Right lobe of liver (tissue), 6 donors: ENCODE data around the gene PTPA. TPM values are rescaled to one million over a fixed set of nuclear protein-coding genes. Genes with fewer than 3 reads are reported as not detected.

Experiments used
- ATAC-seq, 4 donors: fragments of 200-7000 bp; cut with Tn5 transposase; one replicate each; pipeline ENCODE4 v1.9.1; 2020; ENCODE audit warnings: mild to moderate bottlenecking in 4 of 4, moderate library complexity in 4 of 4
- DNase-seq, 3 donors: peaks; one replicate each; pipeline ENCODE4 v3.0.0-alpha.2; 2020
- H3K27ac ChIP-seq, 3 donors: fragments of 200-600 bp; one replicate each; pipeline ENCODE4 v1.8.0; 2022
- H3K27me3 ChIP-seq, 2 donors: fragments of 200-600 bp; one replicate each; pipeline ENCODE4 v1.8.0; 2022
- H3K36me3 ChIP-seq, 4 donors: fragments of 200-600 bp; sonication (generic) in 1 of 4; one replicate each; pipeline versions ENCODE4 v1.5.1 to v1.8.0; 2017 to 2022; ENCODE audit warnings: control low read depth in 1 of 4
- H3K4me1 ChIP-seq, 4 donors: fragments of 200-600 bp; sonication (generic) in 1 of 4; one replicate each; pipeline versions ENCODE4 v1.5.1 to v1.8.0; 2017 to 2022; ENCODE audit warnings: control low read depth in 1 of 4
- H3K4me3 ChIP-seq, 3 donors: fragments of 200-600 bp; one replicate each; pipeline ENCODE4 v1.8.0; 2022
- H3K9me3 ChIP-seq, 4 donors: fragments of 200-600 bp; sonication (generic) in 1 of 4; one replicate each; pipeline versions ENCODE4 v1.5.1 to v1.8.0; 2017 to 2022; ENCODE audit warnings: control low read depth in 1 of 4
- POLR2A ChIP-seq: fragments of 450-650 bp; IDR thresholded peaks from one replicate; pipeline ENCODE4 v1.6.1; 2017; ENCODE audit warnings: antibody characterized with exemption, mild to moderate bottlenecking
- WGBS: methylation state at CpG from one replicate; pipeline ENCODE4 v1.1.6; 2018; ENCODE audit warnings: low coverage, low lambda C conversion rate; ENCODE audit not compliant: insufficient coverage; ENCODE audit errors: missing lambda C conversion rate; 5-methylcytosine and 5-hydroxymethylcytosine counted together
- intact Hi-C, 2 donors: fragments of 100-400 bp; cut with DNase I; formaldehyde crosslinking; loops; one replicate each; pipeline versions ENCODE4 v1.11.2 to v1.14.1; 2022
- total RNA-seq, 6 experiments: library from RNA; depleted of rRNA in 2 of 6; stranded (reverse); fragments of >200 nt in 2 of 6; fragmentation: NEBNext Ultra II Directional in 3 of 6; extraction: Animal tissue kit (Norgen Biotek cat#: 25700) in 3 of 6; gene quantifications; one replicate each; pipeline versions ENCODE4 v1.1.0 to v1.2.4, GENCODE V29; 2016 to 2023
- TF ChIP-seq, protein P1 (sequence below), 4 donors: fragments of 200-600 bp in 3 of 4; fragments of 450-650 bp in 1 of 4; IDR thresholded peaks; one replicate each; pipeline versions ENCODE4 v1.5.1 to v1.8.0; 2016 to 2022; ENCODE audit warnings: antibody characterized with exemption in 4 of 4, mild to moderate bottlenecking in 2 of 4
- donor health status: DM: no; HTN: yes; CAD: no.
- donor health status: DM: no; HTN: no; CAD: no.
- donor health status: DM: no; HTN: no; CAD: no.
- donor health status: DM: no; HTN: yes; CAD: no.
- donor health status: DM: no; HTN: yes; CAD: no.

PTPA gene
- total RNA-seq, 6 experiments from 2014 or later, result 55.4 to 123 (median 62.0) TPM

DNA sequence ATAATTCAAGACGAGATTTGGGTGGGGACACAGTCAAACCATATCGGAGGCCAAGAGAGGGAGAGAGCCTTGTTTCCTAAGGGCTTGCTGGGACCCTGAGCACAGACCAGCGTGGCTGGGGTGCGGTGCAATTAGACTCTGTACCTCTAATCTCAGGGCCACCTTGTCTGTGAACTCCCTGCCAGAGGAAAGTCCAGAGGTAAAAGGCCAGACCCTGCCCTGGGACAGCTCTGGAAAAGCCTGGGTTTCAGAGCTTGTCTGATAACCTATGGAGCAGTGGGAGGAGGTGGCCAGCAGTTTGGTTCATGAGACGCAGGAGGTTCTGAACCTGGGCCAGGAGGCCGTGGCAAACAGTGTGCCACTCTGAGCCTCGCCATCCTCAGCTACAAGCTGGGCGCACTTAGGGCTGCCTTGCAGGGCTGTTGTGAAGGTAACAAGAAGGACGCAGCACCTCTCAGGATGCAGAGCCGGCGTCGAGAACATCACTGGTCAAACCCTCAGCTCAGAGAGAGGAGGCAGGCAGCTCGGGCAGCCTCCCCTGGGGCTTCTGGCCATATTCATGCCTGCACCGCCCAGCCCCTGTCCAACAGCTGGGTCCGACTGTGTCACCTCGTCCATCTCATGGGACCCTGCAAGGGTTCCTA, 35.1 kb upstream of the PTPA start:
- DNase-seq (peak; percentile 55 to 89 (median 87)), ATAC-seq (peak; percentile 37 to 64 (median 60))
- TF ChIP-seq POLR2A, result no peak
- TF ChIP-seq, protein P1, sequence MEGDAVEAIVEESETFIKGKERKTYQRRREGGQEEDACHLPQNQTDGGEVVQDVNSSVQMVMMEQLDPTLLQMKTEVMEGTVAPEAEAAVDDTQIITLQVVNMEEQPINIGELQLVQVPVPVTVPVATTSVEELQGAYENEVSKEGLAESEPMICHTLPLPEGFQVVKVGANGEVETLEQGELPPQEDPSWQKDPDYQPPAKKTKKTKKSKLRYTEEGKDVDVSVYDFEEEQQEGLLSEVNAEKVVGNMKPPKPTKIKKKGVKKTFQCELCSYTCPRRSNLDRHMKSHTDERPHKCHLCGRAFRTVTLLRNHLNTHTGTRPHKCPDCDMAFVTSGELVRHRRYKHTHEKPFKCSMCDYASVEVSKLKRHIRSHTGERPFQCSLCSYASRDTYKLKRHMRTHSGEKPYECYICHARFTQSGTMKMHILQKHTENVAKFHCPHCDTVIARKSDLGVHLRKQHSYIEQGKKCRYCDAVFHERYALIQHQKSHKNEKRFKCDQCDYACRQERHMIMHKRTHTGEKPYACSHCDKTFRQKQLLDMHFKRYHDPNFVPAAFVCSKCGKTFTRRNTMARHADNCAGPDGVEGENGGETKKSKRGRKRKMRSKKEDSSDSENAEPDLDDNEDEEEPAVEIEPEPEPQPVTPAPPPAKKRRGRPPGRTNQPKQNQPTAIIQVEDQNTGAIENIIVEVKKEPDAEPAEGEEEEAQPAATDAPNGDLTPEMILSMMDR (IDR thresholded peaks at IDR 0.05), result no peak
- WGBS, result 31% methylated on average over 2 of the region's 16 CpGs
- Histone ChIP-seq H3K27ac (peak overlapping the region in 2 of 3 donors; percentile 66 to 88), H3K36me3 (no peaks in the 10 kb centered on the region), H3K27me3 (no peaks in the 10 kb centered on the region), H3K4me1 (peaks cover 0 to 60% (median 15%) of the 10 kb centered on the region in 4 donors), H3K9me3 (no peaks in the 10 kb centered on the region), H3K4me3 (no peak overlapping the region)
- intact Hi-C loops, result no loop called here

- TF ChIP-seq, protein P1 (IDR thresholded peaks at IDR 0.05), result no peak
- TF ChIP-seq POLR2A, result no peak
- peak overlapping the region in 2 of 3 donors; percentile 66 to 88 for H3K27ac ChIP-seq
- whole genome bisulfite sequencing, result 90% methylated on average over 10 of the region's 11 CpGs
Observed at GRCh38 chr9:129076640-129077037, 34.6 kb upstream of the PTPA start.

DNA sequence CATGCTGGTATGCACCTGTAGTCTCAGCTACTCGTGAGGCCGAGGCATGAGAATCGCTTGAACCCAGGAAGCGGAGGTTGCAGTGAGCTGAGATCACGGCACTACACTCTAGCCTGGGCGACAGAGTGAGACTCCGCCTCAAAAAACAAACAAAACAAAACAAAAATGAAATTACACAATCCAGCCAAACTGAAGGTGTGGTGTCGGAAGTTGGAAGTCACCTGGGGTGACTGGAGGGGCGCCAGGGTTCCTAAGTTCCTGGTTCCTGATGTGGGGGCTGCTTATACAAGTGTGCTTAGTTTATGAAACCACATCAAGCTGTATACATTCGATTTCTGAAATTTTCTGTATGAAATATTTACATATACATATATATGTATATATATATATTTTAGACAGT, 34.0 kb upstream of the PTPA start:
- Histone ChIP-seq H3K4me1 (peaks cover 0 to 61% (median 16%) of the 10 kb centered on the region in 4 donors), H3K27me3 (no peaks in the 10 kb centered on the region), H3K4me3 (no peak overlapping the region), H3K27ac (peak overlapping the region in 2 of 3 donors; percentile 66 to 88), H3K9me3 (no peaks in the 10 kb centered on the region), H3K36me3 (no peaks in the 10 kb centered on the region)
- no peak for TF ChIP-seq POLR2A
- TF ChIP-seq, protein P1 (IDR thresholded peaks at IDR 0.05), result no peak
- WGBS, result 38% methylated on average over 10 of the region's 10 CpGs
- intact Hi-C loops, result no loop called here
- ATAC-seq (peak in 2 of 4 donors; percentile 12 to 17), DNase-seq (peak in 2 of 3 donors; percentile 63 to 67)

More at GRCh38 chr9:129076640-129077037, 34.6 kb upstream of the PTPA start:
- no peaks in the 10 kb centered on the region for H3K9me3 ChIP-seq
- H3K36me3 ChIP-seq, result no peaks in the 10 kb centered on the region
- no peak for ATAC-seq
- peaks cover 0 to 61% (median 16%) of the 10 kb centered on the region in 4 donors for H3K4me1 ChIP-seq
- no peaks in the 10 kb centered on the region for H3K27me3 ChIP-seq
- intact Hi-C loops, result no loop called here
- no peak for DNase-seq
- H3K4me3 ChIP-seq, result no peak overlapping the region

- Histone ChIP-seq H3K4me3 (no peak overlapping the region), H3K36me3 (no peaks in the 10 kb centered on the region)
Observed at GRCh38 chr9:129078691-129079503, 32.3 kb upstream of the PTPA start.

More at GRCh38 chr9:129078691-129079503, 32.3 kb upstream of the PTPA start:
- ATAC-seq (no peak), DNase-seq (peak in 1 of 3 donors; percentile 58)
- TF ChIP-seq, protein P1 (IDR thresholded peaks at IDR 0.05), result no peak
- no peak for TF ChIP-seq POLR2A
- H3K27me3 ChIP-seq, result no peaks in the 10 kb centered on the region
- intact Hi-C loops, result no loop called here
- WGBS, result 31% methylated on average over 3 of the region's 18 CpGs
- no peaks in the 10 kb centered on the region for H3K9me3 ChIP-seq
- H3K27ac ChIP-seq, result peak overlapping the region in 2 of 3 donors; percentile 25 to 43
- peaks cover 0 to 68% (median 23%) of the 10 kb centered on the region in 4 donors for H3K4me1 ChIP-seq
